GM21786 (cell line): ENCODE measurements around the gene CLHC1.

ENCODE experiments used
- ATAC-seq: cut with Tn5 transposase; IDR thresholded peaks from one replicate; pipeline ENCODE4 v1.9.1; 2021; ENCODE audit not compliant: unreplicated experiment

Gene CLHC1

GRCh38 chr2:55169915-55170314 lies 62.2 kb downstream of the CLHC1 start:
- no peak for ATAC-seq

- ATAC-seq: no peak
These were observed 62.7 kb downstream of the CLHC1 start for GRCh38 chr2:55169359-55169758.

GRCh38 chr2:55168221-55169154 lies 63.6 kb downstream of the CLHC1 start:
- ATAC-seq: no peak

GRCh38 chr2:55165626-55166025 lies 66.5 kb downstream of the CLHC1 start:
- no peak for ATAC-seq

GRCh38 chr2:55164534-55165480 lies 67.3 kb downstream of the CLHC1 start:
- no peak for ATAC-seq

GRCh38 chr2:55163941-55164390 lies 68.1 kb downstream of the CLHC1 start:
- no peak for ATAC-seq

GRCh38 chr2:55163274-55163721 lies 68.8 kb downstream of the CLHC1 start:
- ATAC-seq: no peak

- no peak for ATAC-seq
These were observed 69.6 kb downstream of the CLHC1 start for GRCh38 chr2:55162284-55163006.

- ATAC-seq: no peak
These were observed 70.5 kb downstream of the CLHC1 start for GRCh38 chr2:55161295-55162210.

GRCh38 chr2:55160422-55160821 lies 71.7 kb downstream of the CLHC1 start:
- no peak for ATAC-seq

- ATAC-seq: no peak
These were observed 72.3 kb downstream of the CLHC1 start for GRCh38 chr2:55159752-55160151.

- peak; percentile 91 for ATAC-seq
These were observed 72.9 kb downstream of the CLHC1 start for GRCh38 chr2:55159037-55159651.

- ATAC-seq: no peak
These were observed 73.8 kb downstream of the CLHC1 start for GRCh38 chr2:55158111-55158814.

GRCh38 chr2:55157474-55157884 lies 74.6 kb downstream of the CLHC1 start:
- ATAC-seq: no peak

- ATAC-seq: no peak
These were observed 75.1 kb downstream of the CLHC1 start for GRCh38 chr2:55156984-55157383.

GRCh38 chr2:55156326-55156725 lies 75.8 kb downstream of the CLHC1 start:
- no peak for ATAC-seq

- ATAC-seq: no peak
These were observed 76.3 kb downstream of the CLHC1 start for GRCh38 chr2:55155764-55156281.

GRCh38 chr2:55155206-55155605 lies 76.9 kb downstream of the CLHC1 start:
- no peak for ATAC-seq
